SK-N-SH treated with all-trans-retinoic acid at 6 μM for 48 hours (cell line): Measurements from ENCODE around the gene IRF7.

ENCODE experiments used
- ATAC-seq: fragments of 200-7000 bp; cut with Tn5 transposase; 3 replicates; pipeline ENCODE4 v1.9.1; 2020; ENCODE audit warnings: mild to moderate bottlenecking, moderate library complexity
- ARNTL ChIP-seq: fragments of 450-650 bp; formaldehyde crosslinking; IDR thresholded peaks from 2 replicates; pipeline ENCODE4 v1.5.0; 2020; ENCODE audit warnings: low read depth, mild to moderate bottlenecking, moderate library complexity, borderline replicate concordance
- BACH2 ChIP-seq: fragments of 250-450 bp; sonication (Bioruptor Pico); IDR thresholded peaks from 2 replicates; pipeline ENCODE4 v1.9.0; 2021; ENCODE audit warnings: mild to moderate bottlenecking, borderline replicate concordance
- CREB5 ChIP-seq: fragments of 250-450 bp; sonication (Bioruptor Pico); IDR thresholded peaks from 2 replicates; pipeline ENCODE4 v1.5.1; 2020; ENCODE audit warnings: low read depth, mild to moderate bottlenecking, moderate library complexity
- CSDC2 ChIP-seq: fragments of 250-450 bp; sonication (Bioruptor Pico); IDR thresholded peaks from 2 replicates; pipeline ENCODE4 v1.5.0; 2020; ENCODE audit warnings: mild to moderate bottlenecking, moderate library complexity
- CSRNP3 ChIP-seq: fragments of 250-450 bp; sonication (Bioruptor Pico); IDR thresholded peaks from 2 replicates; pipeline ENCODE4 v1.5.1; 2021; ENCODE audit warnings: mild to moderate bottlenecking, moderate library complexity
- ESRRG ChIP-seq: fragments of 250-450 bp; sonication (Bioruptor Pico); IDR thresholded peaks from 2 replicates; pipeline ENCODE4 v1.6.1; 2021; ENCODE audit warnings: mild to moderate bottlenecking
- GLIS3 ChIP-seq: fragments of 250-450 bp; sonication (Bioruptor Pico); IDR thresholded peaks from 2 replicates; pipeline ENCODE4 v1.5.0; 2020; ENCODE audit warnings: mild to moderate bottlenecking, moderate library complexity
- OSR1 ChIP-seq: fragments of 250-450 bp; sonication (Bioruptor Pico); IDR thresholded peaks from 2 replicates; pipeline ENCODE4 v1.8.0; 2022; ENCODE audit warnings: moderate library complexity, mild to moderate bottlenecking, inconsistent platforms
- PATZ1 ChIP-seq: fragments of 250-450 bp; sonication (Bioruptor Pico); IDR thresholded peaks from 2 replicates; pipeline ENCODE4 v1.8.0; 2020; ENCODE audit warnings: mild to moderate bottlenecking, moderate library complexity, borderline replicate concordance
- POU6F1 ChIP-seq: fragments of 250-450 bp; sonication (Bioruptor Pico); IDR thresholded peaks from 2 replicates; pipeline ENCODE4 v1.8.0; 2021; ENCODE audit warnings: low read depth, mild to moderate bottlenecking, moderate library complexity, borderline replicate concordance
- PPARA ChIP-seq: fragments of 250-450 bp; sonication (Bioruptor Pico); IDR thresholded peaks from 2 replicates; pipeline ENCODE4 v1.5.0; 2020; ENCODE audit warnings: mild to moderate bottlenecking, borderline replicate concordance
- RARB ChIP-seq: fragments of 250-450 bp; sonication (Bioruptor Pico); IDR thresholded peaks from 2 replicates; pipeline ENCODE4 v1.8.0; 2021; ENCODE audit warnings: mild to moderate bottlenecking, moderate library complexity
- SNAI2 ChIP-seq: fragments of 250-450 bp; sonication (Bioruptor Pico); IDR thresholded peaks from 2 replicates; pipeline ENCODE4 v1.5.0; 2020; ENCODE audit warnings: mild to moderate bottlenecking, moderate library complexity
- TOX ChIP-seq: fragments of 250-450 bp; sonication (Bioruptor Pico); IDR thresholded peaks from 2 replicates; pipeline ENCODE4 v1.8.0; 2021; ENCODE audit warnings: mild to moderate bottlenecking, moderate library complexity, borderline replicate concordance
- TSHZ2 ChIP-seq: fragments of 250-450 bp; sonication (Bioruptor Pico); IDR thresholded peaks from 2 replicates; pipeline ENCODE4 v1.5.0; 2020; ENCODE audit warnings: mild to moderate bottlenecking, moderate library complexity
- ZC3H10 ChIP-seq: fragments of 250-450 bp; sonication (Bioruptor Pico); IDR thresholded peaks from 2 replicates; pipeline ENCODE4 v1.5.1; 2021; ENCODE audit warnings: mild to moderate bottlenecking, moderate library complexity
- ZFP3 ChIP-seq: fragments of 250-450 bp; sonication (Bioruptor Pico); IDR thresholded peaks from 2 replicates; pipeline ENCODE4 v1.5.0; 2020; ENCODE audit warnings: mild to moderate bottlenecking, moderate library complexity
- ZFP30 ChIP-seq: fragments of 450-650 bp; formaldehyde crosslinking; IDR thresholded peaks from 2 replicates; pipeline ENCODE4 v1.5.0; 2022; ENCODE audit warnings: mild to moderate bottlenecking, moderate library complexity
- ZNF565 ChIP-seq: fragments of 450-650 bp; formaldehyde crosslinking; conservative IDR thresholded peaks from 2 replicates; pipeline ENCODE4 v1.5.0; 2020; ENCODE audit warnings: low read depth, mild to moderate bottlenecking, moderate library complexity
- ZNF70 ChIP-seq: fragments of 450-650 bp; formaldehyde crosslinking; IDR thresholded peaks from 2 replicates; pipeline ENCODE4 v1.5.0; 2020; ENCODE audit warnings: mild to moderate bottlenecking, moderate library complexity
- ZNF8 ChIP-seq: fragments of 450-650 bp; formaldehyde crosslinking; IDR thresholded peaks from 2 replicates; pipeline ENCODE4 v1.5.0; 2020; ENCODE audit warnings: mild to moderate bottlenecking, moderate library complexity

Gene IRF7

GRCh38 chr11:587546-587945 is 28.2 kb downstream of the IRF7 start:
- TF ChIP-seq ZNF8 (no peak), SNAI2 (no peak), ZNF565 (CRISPR knock-in tag) (no peak), TOX (CRISPR knock-in tag) (no peak), RARB (no peak)
- no peak; the same call in 2 of the 3 replicates for ATAC-seq

- ATAC-seq, result no peak; the same call in 2 of the 3 replicates
- TF ChIP-seq ARNTL (CRISPR knock-in tag) (no peak), CSDC2 (CRISPR knock-in tag) (no peak), RARB (no peak), CREB5 (CRISPR knock-in tag) (no peak), PPARA (no peak), BACH2 (CRISPR knock-in tag) (no peak), GLIS3 (CRISPR knock-in tag) (no peak), POU6F1 (no peak), ZNF565 (CRISPR knock-in tag) (no peak), PATZ1 (CRISPR knock-in tag) (no peak), ZNF8 (no peak), OSR1 (CRISPR knock-in tag) (no peak), TSHZ2 (CRISPR knock-in tag) (no peak), ZFP30 (CRISPR knock-in tag) (no peak), ZNF70 (no peak), CSRNP3 (CRISPR knock-in tag) (no peak), ZC3H10 (CRISPR knock-in tag) (no peak), ZFP3 (CRISPR knock-in tag) (no peak)
These were observed 29.1 kb downstream of the IRF7 start for GRCh38 chr11:586376-587316.

GRCh38 chr11:584287-584686 is 31.5 kb downstream of the IRF7 start:
- no peak for ATAC-seq
- no peak for TF ChIP-seq TSHZ2 (CRISPR knock-in tag)
- TF ChIP-seq ZFP3 (CRISPR knock-in tag), result no peak
- no peak for TF ChIP-seq POU6F1
- TF ChIP-seq PPARA, result no peak
- no peak for TF ChIP-seq ZNF70
- no peak for TF ChIP-seq ESRRG
- TF ChIP-seq ZNF8, result no peak
- TF ChIP-seq TOX (CRISPR knock-in tag), result no peak
- no peak for TF ChIP-seq ARNTL (CRISPR knock-in tag)
- no peak for TF ChIP-seq OSR1 (CRISPR knock-in tag)
- TF ChIP-seq ZC3H10 (CRISPR knock-in tag), result no peak
- no peak for TF ChIP-seq SNAI2
- TF ChIP-seq BACH2 (CRISPR knock-in tag), result no peak
